Esophagus muscularis mucosa (tissue), 3 donors: ENCODE measurements around the gene OR2AE1.

ENCODE experiments used
- CTCF ChIP-seq, 3 experiments: fragments of 200-600 bp in 2 of 3; fragments of 450-650 bp in 1 of 3; sonication (generic) in 2 of 3; IDR thresholded peaks; one replicate each; pipeline ENCODE4 v1.5.1; 2017 to 2019; ENCODE audit warnings: antibody characterized with exemption in 3 of 3, mild to moderate bottlenecking in 2 of 3, moderate library complexity in 1 of 3
- POLR2A ChIP-seq: fragments of 450-650 bp; IDR thresholded peaks from one replicate; pipeline ENCODE4 v1.6.1; 2017; ENCODE audit warnings: antibody characterized with exemption, moderate library complexity, mild to moderate bottlenecking, low read depth
- POLR2AphosphoS5 ChIP-seq, 2 donors: sonication (generic); formaldehyde crosslinking; IDR thresholded peaks; one replicate each; pipeline ENCODE4 v1.6.1; 2017; ENCODE audit warnings: antibody characterized with exemption in 2 of 2

GRCh38 chr7:99833289-99833877 is 43.5 kb downstream of the OR2AE1 start:
- TF ChIP-seq CTCF (IDR thresholded peaks at IDR 0.05) (no peak), POLR2A (no peak), POLR2AphosphoS5 (IDR thresholded peaks at IDR 0.05) (no peak)
